IMR-90 (cell line): Measurements from ENCODE around the gene CXCL12. TPM values are rescaled to one million over a fixed set of nuclear protein-coding genes. Genes with fewer than 3 reads are reported as not detected.

Experiments
- ATAC-seq: fragments of 200-7000 bp; cut with Tn5 transposase; 2 replicates; pipeline ENCODE4 v1.9.1; 2020; ENCODE audit warnings: low read depth, mild to moderate bottlenecking, moderate library complexity
- BruUV-seq: library from RNA; stranded (reverse); fragments of 400-500 nt; replicated peaks from 2 replicates; lab custom pipeline; 2021; lab: Mats Ljungman, UMichigan
- CTCF ChIA-PET: fragments of 300-600 bp; formaldehyde crosslinking; extraction: SDS; loops from one replicate; lab custom pipeline; 2021; ENCODE audit warnings: antibody characterized with exemption; lab: Yijun Ruan, JAX
- POLR2A ChIA-PET: fragments of 300-600 bp; sonication (Branson Sonifier 250); formaldehyde crosslinking; loops from one replicate; lab custom pipeline; 2022; ENCODE audit warnings: antibody characterized with exemption; ENCODE audit not compliant: unreplicated experiment; lab: Charles Lee
- DNase-seq: peaks from one replicate; pipeline ENCODE4 v3.0.0; 2013
- H2AFZ ChIP-seq: replicated peaks from 2 replicates; pipeline ENCODE3; 2013; ENCODE audit warnings: low read length, mild to moderate bottlenecking; ENCODE audit not compliant: poor library complexity
- H2AK5ac ChIP-seq: 2 replicates; pipeline ENCODE4 v1.6.1; 2013; ENCODE audit warnings: low read depth, low read length, inconsistent platforms
- H2AK9ac ChIP-seq: replicated peaks from 2 replicates; pipeline ENCODE3; 2013; ENCODE audit warnings: mild to moderate bottlenecking, low read depth, low read length, moderate library complexity; ENCODE audit not compliant: poor library complexity
- H2BK120ac ChIP-seq: 2 replicates; pipeline ENCODE4 v1.6.1; 2013; ENCODE audit warnings: low read depth, low read length, inconsistent platforms
- H2BK15ac ChIP-seq: 3 replicates; pipeline ENCODE4 v1.6.1; 2013; ENCODE audit warnings: low read depth, low read length, inconsistent platforms
- H2BK20ac ChIP-seq: 2 replicates; pipeline ENCODE4 v1.6.1; 2013; ENCODE audit warnings: low read depth, mild to moderate bottlenecking, inconsistent platforms, low read length, moderate library complexity
- H2BK5ac ChIP-seq: 2 replicates; pipeline ENCODE4 v1.6.1; 2013; ENCODE audit warnings: mild to moderate bottlenecking, low read depth, low read length, inconsistent platforms; ENCODE audit not compliant: poor library complexity, severe bottlenecking
- H3K14ac ChIP-seq: replicated peaks from 2 replicates; pipeline ENCODE4 v1.6.1; 2013; ENCODE audit warnings: low read depth, low read length, inconsistent platforms
- H3K18ac ChIP-seq: 2 replicates; pipeline ENCODE4 v1.6.1; 2013; ENCODE audit warnings: low read depth, low read length, control low read depth
- H3K23ac ChIP-seq: 2 replicates; pipeline ENCODE4 v1.6.1; 2013; ENCODE audit warnings: low read depth, low read length, inconsistent platforms
- H3K27ac ChIP-seq: 2 replicates; pipeline ENCODE4 v1.5.1; 2013; ENCODE audit warnings: mild to moderate bottlenecking, control low read depth, low read length; ENCODE audit not compliant: insufficient read depth
- H3K27me3 ChIP-seq: 2 replicates; pipeline ENCODE4 v1.6.1; 2013; ENCODE audit warnings: low read length; ENCODE audit not compliant: control insufficient read depth, insufficient read depth
- H3K36me3 ChIP-seq: 2 replicates; pipeline ENCODE4 v1.6.1; 2013; ENCODE audit warnings: low read length, mixed read lengths; ENCODE audit not compliant: control insufficient read depth, insufficient read depth
- H3K4ac ChIP-seq: 2 replicates; pipeline ENCODE4 v1.6.1; 2013; ENCODE audit warnings: low read depth, low read length, inconsistent platforms
- H3K4me1 ChIP-seq: 2 replicates; pipeline ENCODE4 v1.6.1; 2013; ENCODE audit warnings: low read length, mixed read lengths; ENCODE audit not compliant: control insufficient read depth, insufficient read depth
- H3K4me2 ChIP-seq: 2 replicates; pipeline ENCODE4 v1.6.1; 2013; ENCODE audit warnings: low read depth, mild to moderate bottlenecking, control low read depth, low read length, moderate library complexity
- H3K4me3 ChIP-seq: 2 replicates; pipeline ENCODE4 v1.5.1; 2013; ENCODE audit warnings: low read depth, mild to moderate bottlenecking, control low read depth, low read length, moderate library complexity; ENCODE audit not compliant: insufficient read depth
- H3K56ac ChIP-seq: 2 replicates; pipeline ENCODE4 v1.6.1; 2013; ENCODE audit warnings: low read length, inconsistent platforms; ENCODE audit not compliant: insufficient read depth; ENCODE audit errors: extremely low read depth
- H3K79me1 ChIP-seq, 2 experiments: 2 replicates each; pipeline ENCODE4 v1.6.1; 2013; ENCODE audit warnings: low read length in 2 of 2, inconsistent platforms in 1 of 2, low read depth in 1 of 2
- H3K9ac ChIP-seq: 2 replicates; pipeline ENCODE4 v1.6.1; 2013; ENCODE audit warnings: low read depth, low read length, control low read depth
- H3K9me1 ChIP-seq: 2 replicates; pipeline ENCODE4 v1.6.1; 2013; ENCODE audit warnings: low read length, inconsistent platforms; ENCODE audit not compliant: insufficient read depth
- H3K9me3 ChIP-seq: 2 replicates; pipeline ENCODE4 v1.6.1; 2013; ENCODE audit warnings: low read length; ENCODE audit not compliant: control insufficient read depth, insufficient read depth
- H4K20me1 ChIP-seq: 2 replicates; pipeline ENCODE4 v1.6.1; 2013; ENCODE audit warnings: low read length, inconsistent platforms; ENCODE audit not compliant: insufficient read depth
- H4K5ac ChIP-seq: 2 replicates; pipeline ENCODE4 v1.6.1; 2013; ENCODE audit warnings: mild to moderate bottlenecking, low read depth, low read length, control low read depth
- H4K8ac ChIP-seq, 2 experiments: 2 replicates each; pipeline ENCODE4 v1.6.1; 2013; ENCODE audit warnings: low read depth in 2 of 2, low read length in 2 of 2, control low read depth in 1 of 2, inconsistent platforms in 1 of 2
- H4K91ac ChIP-seq: 2 replicates; pipeline ENCODE4 v1.6.1; 2013; ENCODE audit warnings: low read depth, low read length, inconsistent platforms; ENCODE audit not compliant: insufficient read depth
- BHLHE40 ChIP-seq: fragments of 150-350 bp; IDR thresholded peaks from 2 replicates; pipeline ENCODE4 v1.6.1; 2016; ENCODE audit warnings: mild to moderate bottlenecking, low read depth, low read length
- WGBS, 2 experiments: methylation state at CpG; one replicate each; pipeline versions ENCODE4 v1.1.5 to v1.1.7; 2013; ENCODE audit warnings: missing lambda C conversion rate in 2 of 2; ENCODE audit not compliant: insufficient read length in 1 of 2; ENCODE audit errors: extremely low coverage in 2 of 2; 5-methylcytosine and 5-hydroxymethylcytosine counted together
- dilution Hi-C: fragments of 300-500 bp; cut with HindIII; formaldehyde crosslinking; loops from one replicate; pipeline ENCODE4 v1.14.3; 2018; ENCODE audit warnings: low sequenced_read_pairs; ENCODE audit not compliant: unreplicated experiment
- in situ Hi-C: fragments of 300-500 bp; cut with MboI; formaldehyde crosslinking; loops from 3 replicates; pipeline ENCODE4 v1.14.3; 2019; ENCODE audit warnings: low sequenced_read_pairs, inconsistent platforms, mixed read lengths
- intact Hi-C: fragments of 100-400 bp; cut with micrococcal nuclease; formaldehyde crosslinking; loops from 2 replicates; pipeline ENCODE4 v1.10.0; 2022
- polyA plus RNA-seq, 3 experiments: library from polyadenylated mRNA; depleted of rRNA; stranded (reverse); fragments of >200 nt; gene quantifications; 2 replicates each; pipeline ENCODE4 v1.2.3, GENCODE V29; 2012; ENCODE audit warnings: low replicate concordance in 1 of 3
- total RNA-seq: library from RNA; depleted of rRNA; stranded (reverse); fragments of >200 nt; gene quantifications from 2 replicates; pipeline ENCODE4 v1.2.3, GENCODE V29; 2012
- TF ChIP-seq, protein P1 (sequence below): fragments of 150-350 bp; IDR thresholded peaks from 2 replicates; pipeline ENCODE4 v1.6.1; 2017; ENCODE audit warnings: mild to moderate bottlenecking, antibody characterized with exemption, low read length, low read depth

Gene CXCL12
- total and polyA plus RNA-seq, 2 of the 4 experiments (the other 2 are of a cell fraction), result 15.8 to 80.7 TPM

DNA sequence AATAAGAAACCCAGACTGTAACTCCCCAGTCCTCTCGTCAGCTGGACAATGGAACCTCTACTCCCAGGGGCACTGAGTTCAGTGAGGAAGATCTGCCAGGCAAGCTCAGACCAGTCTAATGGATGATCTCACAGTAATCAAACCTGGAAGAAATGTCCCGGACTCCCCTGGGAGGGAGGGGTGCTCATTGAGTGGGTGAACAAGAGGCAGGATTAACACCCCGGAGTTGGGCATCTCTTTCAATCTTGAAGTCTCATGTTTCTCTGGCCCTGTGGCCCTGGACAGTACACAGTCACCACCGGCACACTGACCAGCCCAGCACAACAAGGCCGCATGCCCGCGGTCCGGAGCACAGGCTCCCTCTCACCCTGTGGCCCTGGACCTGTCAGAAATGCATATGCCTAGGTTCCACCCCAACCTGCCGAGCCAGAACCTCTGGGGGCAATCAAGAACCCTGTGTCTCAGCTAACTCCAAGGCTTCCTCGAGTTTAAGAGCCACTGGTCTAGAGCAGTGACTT, 27.8 kb downstream of the CXCL12 start:
- Histone ChIP-seq H3K4me3 (no peak overlapping the region), H3K14ac (no peak overlapping the region), H2AFZ (no peak overlapping the region), H3K27ac (no peak overlapping the region), H4K5ac (no peak overlapping the region), H3K18ac (no peak overlapping the region; the same call in 1 of the 2 replicates), H3K4ac (no peak overlapping the region), H4K91ac (no peak overlapping the region), H3K9me1 (peaks cover 5% of the 10 kb centered on the region; the same call in 1 of the 2 replicates), H3K79me1 (no peaks in the 10 kb centered on the region), H3K56ac (no peak overlapping the region), H2AK9ac (no peak overlapping the region), H2BK15ac (no peak overlapping the region), H2BK5ac (no peak overlapping the region), H3K9ac (no peak overlapping the region), H3K9me3 (no peaks in the 10 kb centered on the region), H3K23ac (no peak overlapping the region), H3K4me1 (peaks cover 13% of the 10 kb centered on the region; the same call in 1 of the 2 replicates), H3K27me3 (no peaks in the 10 kb centered on the region), H2BK20ac (no peak overlapping the region), H3K36me3 (no peaks in the 10 kb centered on the region), H2AK5ac (no peak overlapping the region), H4K20me1 (no peaks in the 10 kb centered on the region), H3K4me2 (no peak overlapping the region), H2BK120ac (no peak overlapping the region), H4K8ac (no peak overlapping the region)
- dilution Hi-C loops, result no loop called here
- DNase-seq (no peak), ATAC-seq (no peak)
- TF ChIP-seq, protein P1, sequence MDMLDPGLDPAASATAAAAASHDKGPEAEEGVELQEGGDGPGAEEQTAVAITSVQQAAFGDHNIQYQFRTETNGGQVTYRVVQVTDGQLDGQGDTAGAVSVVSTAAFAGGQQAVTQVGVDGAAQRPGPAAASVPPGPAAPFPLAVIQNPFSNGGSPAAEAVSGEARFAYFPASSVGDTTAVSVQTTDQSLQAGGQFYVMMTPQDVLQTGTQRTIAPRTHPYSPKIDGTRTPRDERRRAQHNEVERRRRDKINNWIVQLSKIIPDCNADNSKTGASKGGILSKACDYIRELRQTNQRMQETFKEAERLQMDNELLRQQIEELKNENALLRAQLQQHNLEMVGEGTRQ, result no peak
- no peak for TF ChIP-seq BHLHE40
- POLR2A ChIA-PET, result no interaction called here
- intact Hi-C loops, result no loop called here
- WGBS, 2 experiments, result 70% methylated on average over 2 of the region's 10 CpGs; no CpG with 5 or more reads in 1 of the 2 experiments
- CTCF ChIA-PET, result no interaction called here
- in situ Hi-C loops, result no loop called here
- BruUV-seq, result no TSS peak
